SKM-1 treated with dmso at 0.1 percent for 144 hours (cell line): ENCODE results near the gene OR2AE1.
"Not testable (repeated sequence)": the region's sequence is repeated elsewhere in the genome, so short reads cannot be mapped to it uniquely, and the experiment has no call there.

Experiments
- DNase-seq: peaks from one replicate; lab custom pipeline; 2025; ENCODE audit not compliant: unreplicated experiment; lab: John Stamatoyannopoulos, UW

Gene OR2AE1

DNA sequence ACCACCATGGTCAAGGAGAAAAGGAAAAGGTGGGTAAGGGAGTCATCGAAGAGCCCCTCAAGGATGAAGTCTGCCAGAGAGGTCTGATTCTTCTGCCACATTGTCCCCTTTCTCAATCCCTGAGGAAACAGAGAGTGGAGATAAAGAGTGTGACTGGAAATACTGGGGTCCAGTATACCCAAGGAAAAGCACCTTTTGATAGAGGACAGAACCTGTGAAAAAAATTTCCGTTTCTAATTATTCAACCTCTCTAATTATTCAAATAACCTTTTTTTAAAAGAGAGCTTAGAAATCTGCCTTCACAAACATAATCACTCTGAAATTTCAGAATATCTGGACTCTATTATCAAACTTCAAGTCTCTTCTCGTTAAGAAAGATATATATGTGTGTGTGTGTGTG, at the start of gene OR2AE1:
TSS of gene OR2AE1 (minus strand) at position 101 of the 400 bp plus-strand sequence. CDS start at position 101, 0 bp downstream.
- no peak for DNase-seq

DNA sequence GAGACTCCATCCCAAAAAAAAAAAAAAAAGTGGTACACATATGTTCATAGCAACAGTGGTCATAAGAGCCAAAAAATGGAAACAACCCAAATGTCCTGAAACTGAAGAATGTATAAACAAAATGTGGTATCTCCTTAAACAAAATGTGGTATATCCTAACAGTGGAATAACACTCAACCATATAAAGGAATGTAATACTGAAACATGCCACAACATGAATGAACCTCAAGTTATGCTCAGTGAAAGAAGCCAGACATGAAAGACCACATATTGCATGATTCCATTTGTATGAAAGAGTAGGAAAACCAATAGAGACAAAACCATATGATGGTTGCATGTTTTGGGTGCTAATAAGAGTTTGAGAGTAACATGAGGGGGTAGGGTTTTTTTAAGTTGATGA, 49.5 kb upstream of the OR2AE1 start:
- DNase-seq, result no peak

DNA sequence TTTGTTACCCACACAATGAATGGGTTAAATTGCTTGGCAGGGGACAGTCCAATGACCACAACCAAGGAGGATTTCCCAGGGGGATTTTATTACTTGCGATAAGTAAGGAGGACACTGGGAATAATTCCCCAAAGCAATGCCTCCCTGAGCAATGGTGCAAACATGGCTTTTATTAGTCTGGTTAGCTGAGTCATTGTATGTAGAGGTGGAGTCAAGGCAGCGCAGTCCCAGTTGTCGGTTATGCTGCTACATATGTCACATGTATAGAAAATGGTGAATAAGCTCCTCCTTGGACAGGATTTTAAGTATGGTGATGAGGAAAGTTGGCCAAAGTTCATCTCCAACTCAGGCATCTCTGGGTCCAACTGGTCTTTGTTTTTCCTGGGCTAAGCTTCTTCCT, 46.4 kb upstream of the OR2AE1 start:
- no peak for DNase-seq

DNA sequence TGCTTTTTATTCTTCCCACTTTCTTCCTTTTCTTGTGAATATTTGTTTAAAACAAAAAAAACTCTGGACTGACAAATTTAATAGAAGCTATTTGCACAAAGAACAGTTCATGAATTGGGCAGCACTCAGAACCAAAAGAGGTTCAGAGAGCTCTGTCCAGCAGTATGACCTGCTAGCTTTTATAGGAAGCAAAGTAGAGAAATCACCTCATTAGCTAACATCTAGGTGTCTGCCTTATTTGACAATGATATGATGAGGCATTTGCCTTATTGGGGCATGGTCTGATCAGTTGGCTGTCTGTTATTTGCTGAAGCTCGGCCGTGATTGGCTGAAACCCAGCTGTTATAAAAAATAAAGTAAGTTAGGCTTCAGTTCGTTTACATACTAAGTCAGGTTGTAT, 43.3 kb upstream of the OR2AE1 start:
- no peak for DNase-seq

DNA sequence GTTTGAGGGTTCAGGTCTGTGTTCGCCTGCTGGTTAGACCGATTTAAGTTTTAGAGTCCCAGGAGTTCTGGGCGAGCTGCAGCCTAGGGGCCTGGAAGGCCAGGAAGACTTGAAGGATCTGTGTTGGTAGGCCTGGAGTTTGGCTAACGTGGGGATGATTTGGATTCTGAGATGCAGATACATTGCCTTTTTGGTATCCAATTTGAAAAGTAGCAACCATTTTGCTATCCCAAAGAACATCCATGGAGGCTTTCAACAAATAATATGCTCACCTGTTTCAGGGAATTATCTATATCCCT, 42.9 kb upstream of the OR2AE1 start:
- DNase-seq, result no peak

DNA sequence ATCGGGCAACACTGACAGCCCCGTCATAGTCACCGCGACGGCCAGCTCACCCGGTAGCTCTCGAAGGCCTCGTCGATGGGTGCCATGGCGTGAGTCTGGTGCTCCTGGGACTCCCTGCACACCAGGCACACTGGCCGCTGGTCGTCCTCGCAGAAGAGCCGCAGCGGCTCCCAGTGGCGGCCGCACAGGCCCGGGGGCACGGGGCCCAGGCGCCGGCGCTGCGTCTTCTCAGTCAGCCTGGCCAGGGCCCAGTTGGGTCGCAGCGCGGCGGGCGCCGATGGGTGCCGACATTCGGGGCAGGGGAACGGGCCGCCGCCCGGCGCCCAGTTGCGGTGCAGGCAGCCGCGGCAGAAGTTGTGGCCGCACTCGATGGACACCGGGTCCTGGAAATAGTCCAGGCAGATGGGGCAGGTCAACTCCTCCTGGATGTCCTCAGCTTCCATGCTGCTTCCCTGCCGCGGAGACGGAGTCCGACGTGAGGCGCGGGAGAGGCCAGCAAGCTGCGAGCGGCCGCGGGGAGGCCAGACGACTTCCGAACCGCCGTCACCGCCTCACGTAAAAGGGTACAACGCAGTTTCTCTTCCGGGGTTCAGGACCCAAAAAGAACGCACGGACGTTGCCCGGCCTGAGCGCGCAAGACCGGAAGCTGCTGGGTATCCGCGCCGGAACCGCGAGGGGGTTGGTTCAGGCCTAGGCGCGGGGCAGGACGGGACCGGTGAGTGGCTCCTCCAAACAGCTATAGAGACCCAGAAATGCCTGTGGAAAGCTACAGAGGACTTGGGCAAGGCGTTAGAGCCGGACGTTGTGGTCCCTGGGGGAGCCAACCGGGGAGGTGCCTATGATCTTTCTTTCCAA, 42.4 kb upstream of the OR2AE1 start, which contains the start of gene TRIM4:
TSS of gene TRIM4 (minus strand) at position 572 of the 855 bp plus-strand sequence. CDS start at position 443, 129 bp downstream.
- peak; percentile 94 for DNase-seq

DNA sequence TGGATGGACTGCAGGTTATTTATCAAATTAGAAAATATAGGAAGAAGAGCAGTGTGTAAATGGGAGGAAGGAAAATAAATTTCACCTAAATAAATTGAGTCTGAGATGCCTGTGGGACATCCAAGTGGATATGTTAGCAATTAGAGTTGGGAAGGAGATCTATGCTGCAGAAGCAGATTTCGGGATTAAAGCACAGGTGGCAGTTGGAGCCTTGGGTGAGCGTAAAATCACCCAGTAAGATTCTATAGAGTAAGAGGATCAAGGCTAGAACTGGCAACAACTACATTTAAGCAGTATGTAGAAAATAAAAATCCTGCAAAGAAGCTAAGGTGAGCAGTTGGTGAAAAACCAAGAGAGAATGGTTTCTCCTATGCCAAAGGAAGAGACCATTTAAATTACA, 34.1 kb upstream of the OR2AE1 start:
- no peak for DNase-seq

GRCh38 chr7:99901581-99901980, 24.7 kb upstream of the OR2AE1 start:
- DNase-seq, result no peak

- DNase-seq, result no peak
These were observed 23.1 kb upstream of the OR2AE1 start for GRCh38 chr7:99899830-99900519.

DNA sequence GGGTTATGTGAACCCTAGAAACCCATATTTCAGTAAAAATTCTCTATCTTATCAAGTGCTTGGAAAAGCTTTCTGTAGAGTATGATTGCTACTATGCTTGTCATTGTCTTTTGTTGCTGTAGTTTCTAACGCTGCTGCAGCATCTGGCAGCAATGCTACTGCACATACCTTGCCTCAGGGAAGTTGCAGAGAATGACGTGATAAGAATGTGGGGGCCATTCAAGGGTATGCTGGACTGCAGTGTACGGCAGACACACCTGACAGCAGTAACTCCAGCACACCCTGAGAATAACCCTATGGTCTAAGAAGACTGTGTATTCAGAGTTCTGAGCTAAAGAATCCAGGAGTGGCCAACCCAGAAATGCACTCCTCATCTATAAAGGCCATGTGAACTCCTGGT, 22.0 kb upstream of the OR2AE1 start:
- DNase-seq, result no peak

- DNase-seq, result no peak
These were observed 21.2 kb upstream of the OR2AE1 start for GRCh38 chr7:99898023-99898357.

- no peak for DNase-seq
These were observed 20.6 kb upstream of the OR2AE1 start for GRCh38 chr7:99897322-99898022.

DNA sequence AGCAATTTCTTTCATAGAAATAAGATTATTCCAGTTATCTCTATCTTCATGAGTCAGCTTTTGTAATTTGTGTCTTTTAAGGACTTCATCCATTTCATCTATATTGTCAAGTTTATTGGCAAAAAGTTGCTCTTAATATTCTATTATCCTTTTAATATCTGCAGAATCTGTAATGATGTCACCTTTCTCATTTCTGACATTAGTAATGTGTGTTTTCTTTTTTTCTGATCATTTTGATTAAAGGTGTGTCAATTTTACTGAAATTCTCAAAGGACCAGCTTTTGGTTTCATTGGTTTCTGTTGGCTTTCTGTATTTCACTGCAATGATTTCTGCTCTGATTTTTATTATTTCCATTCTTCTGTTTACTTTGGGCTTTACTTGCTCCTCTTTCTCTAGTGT, 17.9 kb upstream of the OR2AE1 start:
- DNase-seq, result no peak

DNA sequence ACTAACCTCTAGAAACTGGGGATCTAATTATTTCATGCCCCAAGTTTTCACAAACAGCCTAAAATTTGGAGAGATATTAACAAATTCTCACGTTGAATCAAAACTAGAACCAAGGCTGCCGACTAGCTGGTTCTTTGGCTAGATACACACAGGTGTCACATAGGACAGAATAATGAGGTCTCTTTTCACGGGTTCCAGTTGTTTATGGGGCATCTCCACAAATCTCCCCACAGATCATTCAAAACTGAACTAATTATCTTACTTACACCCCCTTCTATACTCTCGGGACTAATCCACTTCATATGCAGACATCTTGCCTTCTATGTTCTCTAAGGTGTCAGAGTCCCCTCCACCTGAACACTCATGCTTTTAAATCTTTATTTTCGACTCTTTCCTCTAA, 16.4 kb upstream of the OR2AE1 start:
- no peak for DNase-seq

DNA sequence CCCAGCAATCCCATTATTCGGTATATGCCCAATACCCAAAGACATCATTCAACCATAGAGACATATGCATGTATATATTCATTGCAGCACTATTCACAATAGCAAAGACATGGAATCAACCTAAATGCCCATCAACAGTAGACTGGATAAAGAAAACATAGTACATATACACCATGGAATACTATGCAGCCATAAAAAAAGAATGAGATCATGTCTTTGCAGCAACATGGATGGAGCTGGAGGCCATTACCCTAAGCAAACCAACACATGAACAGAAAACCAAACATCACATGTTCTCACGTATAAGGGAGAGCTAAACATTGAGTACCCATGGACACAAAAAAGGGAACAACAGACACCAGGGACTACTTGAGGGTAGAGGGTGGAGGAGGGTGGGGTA, 13.5 kb upstream of the OR2AE1 start:
- DNase-seq, result not testable (repeated sequence)

- not testable (repeated sequence) for DNase-seq
These were observed 11.5 kb upstream of the OR2AE1 start for GRCh38 chr7:99888366-99888765.

- no peak for DNase-seq
These were observed 4.5 kb upstream of the OR2AE1 start for GRCh38 chr7:99881370-99881769.

DNA sequence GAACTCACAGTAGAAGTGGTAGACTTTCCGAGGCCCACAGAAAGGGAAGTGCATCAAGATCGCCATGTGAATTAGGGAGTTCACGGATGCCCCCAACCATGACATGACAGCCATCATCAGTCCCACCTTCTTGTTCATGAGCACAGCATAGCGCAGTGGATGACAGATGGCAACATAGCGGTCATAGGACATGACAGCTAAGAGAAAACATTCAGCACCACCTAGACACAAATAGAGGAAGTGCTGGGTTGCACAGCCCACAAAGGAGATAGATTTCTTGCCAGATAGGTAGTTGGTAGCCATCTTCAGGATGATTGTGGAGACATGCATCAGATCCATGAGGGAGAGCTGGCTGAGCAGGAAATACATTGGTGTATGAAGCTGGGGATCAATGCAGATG, 342 bp downstream of the OR2AE1 start:
- no peak for DNase-seq

GRCh38 chr7:99868246-99868645, 8.6 kb downstream of the OR2AE1 start:
- no peak for DNase-seq

DNA sequence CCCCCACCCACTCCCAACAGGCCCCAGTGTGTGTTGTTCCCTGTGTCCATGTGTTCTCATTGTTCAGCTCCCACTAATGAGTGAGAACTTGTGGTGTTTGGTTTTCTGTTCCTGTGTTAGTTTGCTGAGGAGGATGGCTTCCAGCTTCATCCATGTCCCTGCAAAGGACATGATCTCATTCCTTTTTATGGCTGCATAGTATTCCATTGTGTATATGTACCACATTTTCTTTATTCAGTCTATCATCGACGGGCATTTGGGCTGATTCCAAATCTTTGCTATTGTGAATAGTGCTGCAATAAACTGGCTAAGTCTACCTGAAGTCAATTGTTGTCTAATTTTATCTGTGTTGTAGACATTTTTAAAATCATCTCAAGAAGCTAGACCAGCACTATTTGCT, 9.4 kb downstream of the OR2AE1 start:
- not testable (repeated sequence) for DNase-seq

DNA sequence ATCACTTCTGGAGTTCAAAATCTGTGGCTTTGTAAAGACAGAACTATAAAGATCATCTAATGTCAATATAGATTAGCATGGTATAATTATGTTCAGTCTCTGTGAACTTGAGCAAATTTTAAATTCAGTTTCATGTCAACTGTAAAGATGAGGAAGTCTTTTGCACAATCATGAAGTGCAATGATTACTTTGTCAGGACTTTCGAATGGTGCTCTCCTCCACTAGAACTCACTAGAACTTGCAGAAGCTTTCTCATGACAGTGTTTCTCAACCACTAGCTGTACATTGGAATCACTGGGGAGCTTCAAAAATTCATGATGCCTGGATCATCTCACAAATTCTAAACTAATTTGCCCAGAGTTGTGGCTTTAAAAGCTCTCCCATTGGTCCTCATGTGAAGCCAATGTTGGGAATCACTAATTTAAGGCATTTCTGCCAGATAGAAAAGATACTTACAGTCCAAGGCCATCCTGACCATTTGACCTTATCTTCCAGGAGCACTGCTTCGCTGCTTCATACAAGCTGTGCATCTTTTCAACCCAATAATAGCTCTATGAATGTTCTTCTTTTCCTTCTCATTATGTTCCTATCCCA, 12.9 kb downstream of the OR2AE1 start:
- no peak for DNase-seq
